Effector memory CD8-positive, alpha-beta T cell (primary cell): Measurements from ENCODE around the gene ZNF154.

Experiments used
- ATAC-seq: fragments of 150-1000 bp; cut with Tn5 transposase; replicated peaks from 2 replicates; pipeline ENCODE4 v1.10.0; 2021; ENCODE audit warnings: mild to moderate bottlenecking, moderate library complexity
- DNase-seq, 3 experiments: peaks; one replicate each; pipeline ENCODE4 v3.0.0; 2021
- H3K27ac Mint-ChIP-seq, 2 donors: one replicate each; pipeline ENCODE4 v1.8.0; 2022; ENCODE audit warnings: mild to moderate bottlenecking in 2 of 2, mixed read lengths in 2 of 2, moderate library complexity in 2 of 2
- H3K27me3 Mint-ChIP-seq, 2 donors: one replicate each; pipeline ENCODE4 v1.8.0; 2022; ENCODE audit warnings: mixed read lengths in 2 of 2
- H3K36me3 Mint-ChIP-seq: one replicate; pipeline ENCODE4 v1.8.0; 2022; ENCODE audit warnings: mild to moderate bottlenecking, moderate library complexity, mixed read lengths; ENCODE audit not compliant: insufficient read depth
- H3K4me1 Mint-ChIP-seq, 2 donors: one replicate each; pipeline ENCODE4 v1.8.0; 2022; ENCODE audit warnings: low read depth in 2 of 2, mixed read lengths in 2 of 2
- H3K4me3 Mint-ChIP-seq, 2 donors: one replicate each; pipeline ENCODE4 v1.8.0; 2022; ENCODE audit warnings: mild to moderate bottlenecking in 2 of 2, mixed read lengths in 2 of 2, moderate library complexity in 2 of 2
- H3K9me3 Mint-ChIP-seq, 2 donors: one replicate each; pipeline ENCODE4 v1.8.0; 2022; ENCODE audit warnings: mixed read lengths in 2 of 2

ZNF154 gene

GRCh38 chr19:57665261-57665806 lies 43.7 kb downstream of the ZNF154 start:
- no peak overlapping the region for H3K27ac Mint-ChIP-seq
- H3K27me3 Mint-ChIP-seq = peaks cover 38 to 52% of the 10 kb centered on the region in 2 donors
- peak overlapping the region in 1 of 2 donors; percentile 51 for H3K4me3 Mint-ChIP-seq
- no peaks in the 10 kb centered on the region for H3K36me3 Mint-ChIP-seq
- peaks cover 5 to 7% of the 10 kb centered on the region in 2 donors for H3K4me1 Mint-ChIP-seq
- DNase-seq (no peak), ATAC-seq (no peak)
- H3K9me3 Mint-ChIP-seq = no peaks in the 10 kb centered on the region

GRCh38 chr19:57664269-57665127 lies 44.5 kb downstream of the ZNF154 start:
- Mint-ChIP-seq H3K27me3 (peaks cover 39 to 52% of the 10 kb centered on the region in 2 donors), H3K27ac (no peak overlapping the region), H3K4me1 (peaks cover 5 to 7% of the 10 kb centered on the region in 2 donors), H3K4me3 (peak overlapping the region; percentile 67 to 81), H3K36me3 (no peaks in the 10 kb centered on the region), H3K9me3 (no peaks in the 10 kb centered on the region)
- DNase-seq (no peak), ATAC-seq (peak; percentile 24)

GRCh38 chr19:57656346-57656745 lies 52.7 kb downstream of the ZNF154 start:
- Mint-ChIP-seq H3K27me3 (peaks cover 53% of the 10 kb centered on the region in 2 donors), H3K4me1 (peaks cover 4 to 6% of the 10 kb centered on the region in 2 donors), H3K36me3 (no peaks in the 10 kb centered on the region), H3K9me3 (peaks cover 32 to 48% of the 10 kb centered on the region in 2 donors), H3K4me3 (no peak overlapping the region), H3K27ac (no peak overlapping the region)
- ATAC-seq (no peak), DNase-seq (no peak)

- Mint-ChIP-seq H3K27ac (no peak overlapping the region), H3K4me1 (peaks cover 4 to 8% of the 10 kb centered on the region in 2 donors), H3K36me3 (no peaks in the 10 kb centered on the region), H3K9me3 (peaks cover 34 to 49% of the 10 kb centered on the region in 2 donors), H3K27me3 (peaks cover 46 to 53% of the 10 kb centered on the region in 2 donors), H3K4me3 (no peak overlapping the region)
- ATAC-seq = no peak
- DNase-seq = no peak
Measured at GRCh38 chr19:57655443-57655842, 53.6 kb downstream of the ZNF154 start.

GRCh38 chr19:57653689-57654088 lies 55.3 kb downstream of the ZNF154 start:
- ATAC-seq (no peak), DNase-seq (no peak)
- Mint-ChIP-seq H3K4me3 (no peak overlapping the region), H3K27me3 (peaks cover 45 to 53% of the 10 kb centered on the region in 2 donors), H3K9me3 (peaks cover 34 to 49% of the 10 kb centered on the region in 2 donors), H3K27ac (no peak overlapping the region), H3K36me3 (no peaks in the 10 kb centered on the region), H3K4me1 (peaks cover 4 to 8% of the 10 kb centered on the region in 2 donors)

GRCh38 chr19:57651654-57651996 lies 57.4 kb downstream of the ZNF154 start:
- H3K27me3 Mint-ChIP-seq = peaks cover 43 to 49% of the 10 kb centered on the region in 2 donors
- H3K9me3 Mint-ChIP-seq = peaks cover 33 to 48% of the 10 kb centered on the region in 2 donors
- H3K4me3 Mint-ChIP-seq = peak overlapping the region in 1 of 2 donors; percentile 23
- H3K4me1 Mint-ChIP-seq = peaks cover 4 to 8% of the 10 kb centered on the region in 2 donors
- no peak for ATAC-seq
- no peaks in the 10 kb centered on the region for H3K36me3 Mint-ChIP-seq
- DNase-seq = no peak
- no peak overlapping the region for H3K27ac Mint-ChIP-seq

GRCh38 chr19:57648331-57649003 lies 60.5 kb downstream of the ZNF154 start:
- H3K4me3 Mint-ChIP-seq = no peak overlapping the region
- H3K27me3 Mint-ChIP-seq = peaks cover 17 to 18% of the 10 kb centered on the region in 2 donors
- DNase-seq (no peak), ATAC-seq (no peak)
- H3K27ac Mint-ChIP-seq = no peak overlapping the region
- peaks cover 16 to 18% of the 10 kb centered on the region in 2 donors for H3K9me3 Mint-ChIP-seq
- H3K4me1 Mint-ChIP-seq = peaks cover 4 to 8% of the 10 kb centered on the region in 2 donors
- peaks cover 4% of the 10 kb centered on the region for H3K36me3 Mint-ChIP-seq
